Keratinocyte (primary cell): ENCODE data around the gene NEURL3. TPM values are rescaled to one million over a fixed set of nuclear protein-coding genes. Genes with fewer than 3 reads are reported as not detected.

Source experiments
- DNase-seq: peaks from one replicate; pipeline ENCODE4 v3.0.0-alpha.2; 2011; ENCODE audit warnings: low read depth, missing footprints, low spot score
- FAIRE-seq: peaks from 2 replicates; lab custom pipeline; 2011; peaks lifted over from hg19 to GRCh38; lab: Jason Lieb, UNC
- H2AFZ ChIP-seq: 2 replicates; pipeline ENCODE4 v1.6.0; 2012; ENCODE audit warnings: low read length, control low read depth, inconsistent platforms; ENCODE audit not compliant: control insufficient read depth
- H3K27ac ChIP-seq: 2 replicates; pipeline ENCODE4 v1.5.1; 2011; ENCODE audit warnings: low read length; ENCODE audit not compliant: control insufficient read depth, insufficient read depth
- H3K27me3 ChIP-seq: 3 replicates; pipeline ENCODE4 v1.6.0; 2011; ENCODE audit warnings: low read length; ENCODE audit not compliant: control insufficient read depth, insufficient read depth; ENCODE audit errors: extremely low read depth
- H3K36me3 ChIP-seq, 2 experiments: 2 replicates in 1 of 2; 3 replicates in 1 of 2; pipeline ENCODE4 v1.5.1; 2011; ENCODE audit warnings: low read length in 2 of 2, mild to moderate bottlenecking in 1 of 2; ENCODE audit not compliant: control insufficient read depth in 2 of 2, insufficient read depth in 2 of 2; ENCODE audit errors: extremely low read depth in 1 of 2
- H3K4me1 ChIP-seq: 3 replicates; pipeline ENCODE4 v1.5.1; 2011; ENCODE audit warnings: low read length; ENCODE audit not compliant: control insufficient read depth, insufficient read depth; ENCODE audit errors: extremely low read depth
- H3K4me2 ChIP-seq: 3 replicates; pipeline ENCODE4 v1.6.0; 2011; ENCODE audit warnings: low read depth, low read length; ENCODE audit not compliant: control insufficient read depth, insufficient read depth; ENCODE audit errors: extremely low read depth
- H3K4me3 ChIP-seq, 3 experiments: fragments of 200-600 bp in 1 of 3; sonication (generic) in 1 of 3; 2 replicates in 2 of 3; 3 replicates in 1 of 3; pipeline ENCODE4 v1.5.1; 2011 to 2016; ENCODE audit warnings: low read length in 3 of 3, mild to moderate bottlenecking in 3 of 3, control low read depth in 2 of 3, inconsistent platforms in 1 of 3, low read depth in 1 of 3, mixed read lengths in 1 of 3, mixed run types in 1 of 3, moderate library complexity in 1 of 3; ENCODE audit not compliant: control insufficient read depth in 2 of 3, insufficient read depth in 2 of 3; ENCODE audit errors: extremely low read depth in 1 of 3
- H3K79me2 ChIP-seq: 2 replicates; pipeline ENCODE4 v1.6.0; 2012; ENCODE audit warnings: low read length; ENCODE audit not compliant: control insufficient read depth, insufficient read depth
- H3K9ac ChIP-seq: 3 replicates; pipeline ENCODE4 v1.6.0; 2011; ENCODE audit warnings: low read length; ENCODE audit not compliant: control insufficient read depth, insufficient read depth; ENCODE audit errors: extremely low read depth
- H3K9me1 ChIP-seq: 3 replicates; pipeline ENCODE4 v1.6.0; 2011; ENCODE audit warnings: low read length; ENCODE audit not compliant: control insufficient read depth, insufficient read depth; ENCODE audit errors: extremely low read depth
- H3K9me3 ChIP-seq: 2 replicates; pipeline ENCODE4 v1.5.1; 2012; ENCODE audit warnings: low read depth, low read length; ENCODE audit not compliant: control insufficient read depth
- H4K20me1 ChIP-seq: 3 replicates; pipeline ENCODE4 v1.6.0; 2011; ENCODE audit warnings: low read length; ENCODE audit not compliant: control insufficient read depth, insufficient read depth; ENCODE audit errors: extremely low read depth
- EZH2 ChIP-seq: IDR thresholded peaks from one replicate; pipeline ENCODE4 v1.6.1; 2012; ENCODE audit warnings: inconsistent platforms, mild to moderate bottlenecking, low read length, moderate library complexity
- dilution Hi-C: fragments of 300-500 bp; cut with MboI; formaldehyde crosslinking; loops from one replicate; pipeline ENCODE4 v1.7.0; 2020; ENCODE audit warnings: low sequenced_read_pairs; ENCODE audit not compliant: extremely low pct_ligation_motif_present
- polyA plus RNA-seq, 5 experiments: library from polyadenylated mRNA; depleted of rRNA in 3 of 5; stranded (reverse) in 3 of 5; stranded (forward) in 1 of 5; unstranded in 1 of 5; fragments of >200 nt; gene quantifications; 1 replicate in 1 of 5; 2 replicates in 3 of 5; 3 replicates in 1 of 5; pipeline versions ENCODE4 v1.2.1 to v1.2.3, GENCODE V29; 2011 to 2012; ENCODE audit warnings: missing spikeins in 2 of 5, low read depth in 1 of 5, low replicate concordance in 1 of 5
- TF ChIP-seq, protein P1 (sequence below), 3 experiments: IDR thresholded peaks in 1 of 3; conservative IDR thresholded peaks in 1 of 3; optimal IDR thresholded peaks in 1 of 3; 2 replicates in 2 of 3; 3 replicates in 1 of 3; pipeline versions ENCODE3 to v1.5.1; 2011; ENCODE audit warnings: low read length in 3 of 3, mild to moderate bottlenecking in 3 of 3, moderate library complexity in 2 of 3, control low read depth in 1 of 3, inconsistent platforms in 1 of 3; ENCODE audit not compliant: insufficient read depth in 2 of 3; ENCODE audit errors: extremely low read depth in 1 of 3

The NEURL3 gene
- polyA plus RNA-seq, 1 donor (not counting 4 experiments of a cell fraction or from before 2014, with no cell fraction given) = not detected

DNA sequence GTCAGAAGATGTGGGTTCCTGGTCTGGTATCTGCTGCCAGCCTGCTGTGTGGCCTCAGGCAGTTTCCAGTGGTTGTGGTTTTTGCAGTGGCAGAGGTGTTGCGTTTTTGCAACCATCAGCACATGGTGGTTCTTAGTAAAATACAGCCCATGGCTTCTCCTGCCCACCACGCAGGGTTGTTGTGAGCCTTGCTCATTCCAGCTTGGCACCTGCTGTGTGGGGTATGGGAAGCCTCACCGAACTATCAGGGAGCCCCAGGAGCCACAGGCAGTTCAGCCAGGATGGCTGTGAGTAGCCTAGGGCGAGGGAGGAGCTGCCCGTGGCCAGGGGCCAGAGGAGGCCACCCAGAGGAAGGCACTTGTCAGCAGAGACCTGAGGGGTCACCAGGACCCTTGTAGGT lies 41.2 kb upstream of the NEURL3 start:
- H4K20me1 ChIP-seq = no peaks in the 10 kb centered on the region

DNA sequence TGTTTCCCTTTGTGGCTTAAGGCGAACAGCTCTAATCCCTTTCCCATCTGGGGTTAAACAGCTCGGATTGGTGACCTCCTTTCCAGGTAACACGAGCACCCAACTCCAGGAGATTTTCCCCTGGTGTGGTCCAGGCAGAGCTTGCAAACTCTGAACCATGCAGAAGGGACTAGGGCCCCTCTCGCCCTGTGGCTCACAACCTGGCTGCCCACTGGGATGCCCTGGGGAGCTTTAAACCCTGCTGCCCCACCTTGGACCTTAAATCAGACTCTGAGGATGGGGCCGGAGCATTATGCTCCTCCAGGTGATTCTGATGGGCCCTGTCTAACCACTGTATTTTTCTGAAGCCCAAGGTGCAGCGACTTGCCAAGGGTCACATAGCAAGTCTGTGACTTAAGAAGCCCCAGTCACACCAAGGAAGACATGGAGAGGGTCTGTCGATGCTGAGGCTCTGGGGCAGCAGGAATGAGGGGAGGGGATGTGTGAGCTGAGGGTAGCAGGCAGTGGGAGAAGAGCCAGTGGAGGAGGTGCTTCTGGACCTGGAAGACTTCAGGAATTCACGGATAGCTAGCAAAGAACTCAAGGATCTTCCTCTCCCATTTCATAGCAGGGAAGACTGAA lies 37.3 kb upstream of the NEURL3 start:
- DNase-seq = no peak
- Histone ChIP-seq H3K9ac (no peak overlapping the region), H3K27me3 (no peaks in the 10 kb centered on the region), H4K20me1 (no peaks in the 10 kb centered on the region), H3K27ac (no peak overlapping the region), H3K4me2 (no peak overlapping the region), H3K36me3 (no peaks in the 10 kb centered on the region), H3K4me1 (peaks cover 23% of the 10 kb centered on the region), H3K9me1 (no peaks in the 10 kb centered on the region), H3K79me2 (peaks cover under 1% of the 10 kb centered on the region), H2AFZ (no peak overlapping the region), H3K9me3 (no peaks in the 10 kb centered on the region), H3K4me3 (no peak overlapping the region)
- dilution Hi-C loops = no loop called here
- TF ChIP-seq EZH2 = no peak
- TF ChIP-seq, protein P1, sequence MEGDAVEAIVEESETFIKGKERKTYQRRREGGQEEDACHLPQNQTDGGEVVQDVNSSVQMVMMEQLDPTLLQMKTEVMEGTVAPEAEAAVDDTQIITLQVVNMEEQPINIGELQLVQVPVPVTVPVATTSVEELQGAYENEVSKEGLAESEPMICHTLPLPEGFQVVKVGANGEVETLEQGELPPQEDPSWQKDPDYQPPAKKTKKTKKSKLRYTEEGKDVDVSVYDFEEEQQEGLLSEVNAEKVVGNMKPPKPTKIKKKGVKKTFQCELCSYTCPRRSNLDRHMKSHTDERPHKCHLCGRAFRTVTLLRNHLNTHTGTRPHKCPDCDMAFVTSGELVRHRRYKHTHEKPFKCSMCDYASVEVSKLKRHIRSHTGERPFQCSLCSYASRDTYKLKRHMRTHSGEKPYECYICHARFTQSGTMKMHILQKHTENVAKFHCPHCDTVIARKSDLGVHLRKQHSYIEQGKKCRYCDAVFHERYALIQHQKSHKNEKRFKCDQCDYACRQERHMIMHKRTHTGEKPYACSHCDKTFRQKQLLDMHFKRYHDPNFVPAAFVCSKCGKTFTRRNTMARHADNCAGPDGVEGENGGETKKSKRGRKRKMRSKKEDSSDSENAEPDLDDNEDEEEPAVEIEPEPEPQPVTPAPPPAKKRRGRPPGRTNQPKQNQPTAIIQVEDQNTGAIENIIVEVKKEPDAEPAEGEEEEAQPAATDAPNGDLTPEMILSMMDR (optimal IDR thresholded peaks at IDR 0.05 in 1 of 3, IDR thresholded peaks at IDR 0.05 in 1 of 3, conservative IDR thresholded peaks at IDR 0.05 in 1 of 3; ENCODE audit: extremely low read depth in 1 of 3, insufficient read depth in 2 of 3, low read length in 3 of 3) = no peak
- peak; percentile 44 for FAIRE-seq

More for the DNA sequence above, 41.2 kb upstream of the NEURL3 start:
- Histone ChIP-seq H3K79me2 (no peaks in the 10 kb centered on the region), H3K36me3 (no peaks in the 10 kb centered on the region), H3K4me2 (no peak overlapping the region), H3K27ac (no peak overlapping the region), H3K9me3 (no peaks in the 10 kb centered on the region), H2AFZ (no peak overlapping the region), H3K4me1 (no peaks in the 10 kb centered on the region), H3K4me3 (no peak overlapping the region), H3K27me3 (no peaks in the 10 kb centered on the region), H3K9ac (no peak overlapping the region), H3K9me1 (no peaks in the 10 kb centered on the region)
- DNase-seq (no peak), FAIRE-seq (no peak)
- TF ChIP-seq, protein P1 (optimal IDR thresholded peaks at IDR 0.05 in 1 of 3, IDR thresholded peaks at IDR 0.05 in 1 of 3, conservative IDR thresholded peaks at IDR 0.05 in 1 of 3; ENCODE audit: extremely low read depth in 1 of 3, insufficient read depth in 2 of 3, low read length in 3 of 3) = no peak
- no peak for TF ChIP-seq EZH2
- dilution Hi-C loops = no loop called here
